IPS-20b (cell line): ENCODE measurements around the gene NFX1.

Experiments
- H3K27ac ChIP-seq: one replicate; pipeline ENCODE4 v1.5.1; 2013; ENCODE audit warnings: low read length
- H3K27me3 ChIP-seq: 2 replicates; pipeline ENCODE4 v1.6.1; 2013; ENCODE audit warnings: mild to moderate bottlenecking, low read length, inconsistent platforms; ENCODE audit not compliant: insufficient read depth
- H3K36me3 ChIP-seq: 2 replicates; pipeline ENCODE4 v1.6.1; 2013; ENCODE audit warnings: low read depth, mild to moderate bottlenecking, inconsistent platforms, low read length, moderate library complexity; ENCODE audit not compliant: insufficient read depth
- H3K4me1 ChIP-seq: 2 replicates; pipeline ENCODE4 v1.6.1; 2013; ENCODE audit warnings: mild to moderate bottlenecking, control low read depth, inconsistent platforms, low read length, moderate library complexity; ENCODE audit not compliant: insufficient read depth
- H3K4me3 ChIP-seq: 2 replicates; pipeline ENCODE4 v1.5.1; 2013; ENCODE audit warnings: mild to moderate bottlenecking, low read length, inconsistent platforms
- H3K9ac ChIP-seq: 2 replicates; pipeline ENCODE4 v1.6.1; 2013; ENCODE audit warnings: low read depth, mild to moderate bottlenecking, inconsistent platforms, low read length, moderate library complexity
- H3K9me3 ChIP-seq: 2 replicates; pipeline ENCODE4 v1.6.1; 2013; ENCODE audit warnings: mild to moderate bottlenecking, low read depth, low read length, inconsistent platforms; ENCODE audit not compliant: insufficient read depth

NFX1 gene

DNA sequence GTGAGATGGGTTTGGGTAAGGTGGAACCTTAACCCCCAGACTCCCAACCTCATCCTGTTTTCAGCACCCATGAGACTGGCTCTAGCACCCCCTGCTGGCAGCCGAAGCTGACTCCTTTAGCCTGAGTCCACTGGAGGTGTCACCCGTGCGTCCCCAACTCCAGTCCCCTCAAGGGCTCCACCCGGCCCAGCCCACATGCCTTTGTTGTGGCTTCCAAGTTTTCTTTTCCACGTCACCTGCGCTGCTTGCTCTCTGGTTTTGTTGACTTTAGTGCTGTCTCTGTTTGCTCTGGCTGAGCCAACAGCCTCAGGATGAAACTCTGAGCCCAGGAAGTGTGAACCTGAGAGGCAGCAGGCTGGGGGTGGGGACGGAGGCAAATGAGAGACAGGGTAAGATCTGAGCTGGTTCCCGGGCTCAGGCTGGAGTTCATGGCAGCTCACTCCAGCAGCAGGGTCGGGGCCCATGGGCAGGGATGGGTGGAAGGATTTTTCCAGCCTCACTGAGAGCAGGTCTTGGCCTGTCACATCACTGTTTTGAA, 125.3 kb downstream of the NFX1 start:
- no peaks in the 10 kb centered on the region for H3K27me3 ChIP-seq
- no peak overlapping the region for H3K27ac ChIP-seq
- H3K36me3 ChIP-seq = no peaks in the 10 kb centered on the region
- no peak overlapping the region for H3K4me3 ChIP-seq
- no peak overlapping the region for H3K9ac ChIP-seq
- H3K9me3 ChIP-seq = no peaks in the 10 kb centered on the region
- H3K4me1 ChIP-seq = no peaks in the 10 kb centered on the region; the same call in 1 of the 2 replicates

DNA sequence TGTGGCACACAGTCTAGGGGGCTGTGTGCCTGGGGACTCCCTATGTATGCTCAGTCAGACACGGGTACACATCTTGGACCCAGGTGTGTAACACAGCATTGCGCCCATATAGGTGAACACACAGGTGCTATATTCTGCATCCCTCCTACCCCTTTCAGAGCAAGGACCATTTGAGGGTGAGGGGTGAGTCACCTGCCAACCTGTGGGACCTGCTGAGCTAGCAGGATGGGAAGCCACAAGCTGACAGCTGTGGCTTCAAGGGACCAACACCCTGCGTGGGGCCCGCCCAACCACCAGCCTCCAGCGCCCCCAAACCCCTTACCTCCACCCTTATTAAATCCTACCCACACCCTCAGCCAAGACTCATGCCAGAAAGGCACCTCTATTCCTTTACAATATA, 126.7 kb downstream of the NFX1 start:
- no peaks in the 10 kb centered on the region; the same call in 1 of the 2 replicates for H3K4me1 ChIP-seq
- no peak overlapping the region for H3K27ac ChIP-seq

DNA sequence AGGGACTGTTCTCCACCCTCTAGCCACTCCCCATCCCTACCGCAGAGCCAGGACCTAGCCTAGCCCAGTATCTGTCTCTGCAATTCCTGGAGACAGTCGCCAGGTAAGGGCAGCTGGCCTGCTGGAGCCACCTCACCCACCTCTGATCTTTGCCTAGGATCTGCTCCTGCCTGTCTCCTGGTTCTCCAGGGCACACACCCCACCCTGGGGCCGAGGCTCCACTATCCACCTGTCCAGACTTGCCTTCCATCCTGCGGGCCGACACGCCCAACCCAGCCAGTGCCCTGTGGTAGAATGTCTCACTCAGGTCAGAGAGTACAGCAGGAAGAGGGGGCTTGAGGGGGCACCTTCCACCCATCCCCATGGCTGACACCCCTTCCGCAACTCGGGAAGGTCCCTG, 127.8 kb downstream of the NFX1 start:
- Histone ChIP-seq H3K4me1 (no peaks in the 10 kb centered on the region; the same call in 1 of the 2 replicates), H3K27ac (no peak overlapping the region), H3K9ac (no peak overlapping the region), H3K27me3 (no peaks in the 10 kb centered on the region), H3K4me3 (no peak overlapping the region), H3K9me3 (no peaks in the 10 kb centered on the region), H3K36me3 (no peaks in the 10 kb centered on the region)

More for the DNA sequence above, 126.7 kb downstream of the NFX1 start:
- H3K9ac ChIP-seq = no peak overlapping the region
- no peaks in the 10 kb centered on the region for H3K9me3 ChIP-seq
- no peak overlapping the region for H3K4me3 ChIP-seq
- no peaks in the 10 kb centered on the region for H3K36me3 ChIP-seq
- no peaks in the 10 kb centered on the region for H3K27me3 ChIP-seq

DNA sequence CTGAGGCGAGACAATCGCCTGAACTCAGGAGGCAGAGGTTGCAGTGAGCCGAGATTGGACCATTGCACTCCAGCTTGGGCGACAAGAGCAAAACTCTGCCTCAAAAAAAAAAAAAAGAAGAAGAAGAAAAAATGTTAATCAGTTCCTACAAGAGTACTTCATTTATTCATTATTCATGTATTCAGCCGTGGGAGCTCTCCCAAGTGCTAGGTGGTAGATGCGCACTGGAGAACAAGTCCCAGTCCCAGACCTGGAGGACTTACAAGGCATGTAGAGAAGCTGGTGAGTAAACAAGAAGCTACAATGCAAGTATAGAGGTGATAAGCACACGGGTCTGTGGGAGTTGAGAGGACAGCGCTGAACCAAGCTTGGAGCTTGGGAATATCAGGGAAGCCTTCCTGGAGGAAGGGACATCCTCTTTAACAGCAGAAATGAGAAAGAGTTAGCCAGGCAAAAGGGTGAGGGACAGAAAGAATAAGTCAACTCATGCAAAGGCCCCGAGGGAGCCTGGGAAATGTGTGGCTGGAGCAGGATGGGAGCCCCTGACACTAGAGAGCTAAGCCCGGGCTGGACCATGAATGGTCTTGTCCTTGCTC, 129.5 kb downstream of the NFX1 start:
- no peaks in the 10 kb centered on the region for H3K27me3 ChIP-seq
- H3K36me3 ChIP-seq = no peaks in the 10 kb centered on the region
- no peak overlapping the region for H3K27ac ChIP-seq
- no peaks in the 10 kb centered on the region for H3K9me3 ChIP-seq
- no peak overlapping the region for H3K9ac ChIP-seq
- no peaks in the 10 kb centered on the region; the same call in 1 of the 2 replicates for H3K4me1 ChIP-seq
- H3K4me3 ChIP-seq = no peak overlapping the region
